GM04504 (cell line): Measurements from ENCODE around the gene S100A11.

ENCODE experiments used
- DNase-seq: peaks from one replicate; pipeline ENCODE4 v3.0.0-alpha.2; 2012; ENCODE audit warnings: low read depth

S100A11 gene

GRCh38 chr1:152039461-152039860 is 2.7 kb upstream of the S100A11 start:
- no peak for DNase-seq

- DNase-seq = no peak
These were observed 2.1 kb upstream of the S100A11 start for GRCh38 chr1:152038871-152039270.

- DNase-seq = no peak
These were observed 1.1 kb downstream of the S100A11 start for GRCh38 chr1:152035539-152036266.

- no peak for DNase-seq
These were observed 1.9 kb downstream of the S100A11 start for GRCh38 chr1:152034654-152035538.

GRCh38 chr1:152034324-152034653 is 2.5 kb downstream of the S100A11 start:
- DNase-seq = no peak

- DNase-seq = no peak
These were observed 6.9 kb downstream of the S100A11 start for GRCh38 chr1:152029929-152030211.

- no peak for DNase-seq
These were observed 7.5 kb downstream of the S100A11 start for GRCh38 chr1:152029144-152029928.

- no peak for DNase-seq
These were observed 9.9 kb downstream of the S100A11 start for GRCh38 chr1:152026895-152027294.

- DNase-seq = no peak
These were observed 12.6 kb downstream of the S100A11 start for GRCh38 chr1:152024223-152024622.

- DNase-seq = no peak
These were observed 13.6 kb downstream of the S100A11 start for GRCh38 chr1:152023221-152023620.

- no peak for DNase-seq
These were observed 14.3 kb downstream of the S100A11 start for GRCh38 chr1:152022474-152022873.

GRCh38 chr1:152021569-152021968 is 15.2 kb downstream of the S100A11 start:
- DNase-seq = no peak

- no peak for DNase-seq
These were observed 16.0 kb downstream of the S100A11 start for GRCh38 chr1:152020849-152021248.

- no peak for DNase-seq
These were observed 18.3 kb downstream of the S100A11 start for GRCh38 chr1:152018537-152018936.

GRCh38 chr1:152015766-152016165 is 21.0 kb downstream of the S100A11 start:
- DNase-seq = no peak

GRCh38 chr1:152014943-152015342 is 21.9 kb downstream of the S100A11 start:
- DNase-seq = no peak

GRCh38 chr1:152013664-152014237 is 23.1 kb downstream of the S100A11 start:
- no peak for DNase-seq

GRCh38 chr1:152009691-152010090 is 27.1 kb downstream of the S100A11 start:
- DNase-seq = no peak

GRCh38 chr1:152007047-152007446 is 29.8 kb downstream of the S100A11 start:
- no peak for DNase-seq

- no peak for DNase-seq
These were observed 31.4 kb downstream of the S100A11 start for GRCh38 chr1:152005360-152005912.

- no peak for DNase-seq
These were observed 32.9 kb downstream of the S100A11 start for GRCh38 chr1:152003846-152004442.

GRCh38 chr1:152002960-152003359 is 33.8 kb downstream of the S100A11 start:
- DNase-seq = no peak
